Adrenal gland (tissue), 12 donors: Measurements from ENCODE around the gene CDH2. TPM values are rescaled to one million over a fixed set of nuclear protein-coding genes. Genes with fewer than 3 reads are reported as not detected.

Source experiments
- DNase-seq, 7 donors: peaks; one replicate each; pipeline ENCODE4 v3.0.0-alpha.2; 2019 to 2020
- H3K27ac ChIP-seq, 5 donors: fragments of 200-600 bp; sonication (generic) in 4 of 5; 1 replicate in 3 of 5; 2 replicates in 2 of 5; pipeline versions ENCODE4 v1.5.1 to v1.8.0; 2016 to 2020; ENCODE audit warnings: mild to moderate bottlenecking in 1 of 5
- H3K27me3 ChIP-seq: fragments of 200-600 bp; 2 replicates; pipeline ENCODE4 v1.8.0; 2021
- H3K36me3 ChIP-seq, 2 donors: fragments of 200-600 bp; replicated peaks in 1 of 2; 1 replicate in 1 of 2; 2 replicates in 1 of 2; pipeline versions ENCODE4 v1.5.1 to v1.8.0; 2018 to 2022
- H3K4me1 ChIP-seq, 2 donors: fragments of 200-600 bp; replicated peaks in 1 of 2; 1 replicate in 1 of 2; 2 replicates in 1 of 2; pipeline versions ENCODE4 v1.5.1 to v1.8.0; 2018 to 2021
- H3K4me3 ChIP-seq, 4 donors: fragments of 200-600 bp; sonication (generic) in 3 of 4; one replicate each; pipeline ENCODE4 v1.5.1; 2016 to 2018
- H3K9me3 ChIP-seq, 3 donors: fragments of 200-600 bp; sonication (generic) in 1 of 3; replicated peaks in 1 of 3; 1 replicate in 2 of 3; 2 replicates in 1 of 3; pipeline versions ENCODE4 v1.5.1 to v1.8.0; 2016 to 2021
- POLR2A ChIP-seq, 2 donors: fragments of 450-650 bp; IDR thresholded peaks; one replicate each; pipeline ENCODE4 v1.6.1; 2017; ENCODE audit warnings: antibody characterized with exemption in 2 of 2, mild to moderate bottlenecking in 2 of 2, moderate library complexity in 1 of 2
- WGBS, 4 donors: extraction: QIAGEN DNeasy Blood & Tissue Kit in 2 of 4; methylation state at CpG; one replicate each; pipeline versions ENCODE4 v1.1.5 to v1.1.7; 2013 to 2017; 5-methylcytosine and 5-hydroxymethylcytosine counted together
- intact Hi-C, 2 donors: fragments of 100-400 bp; cut with DNase I; formaldehyde crosslinking; loops; one replicate each; pipeline versions ENCODE4 v1.14.1 to v1.15.0; 2022 to 2023
- polyA plus RNA-seq, 3 donors: library from polyadenylated mRNA; stranded (reverse); fragments of 200-250 nt in 2 of 3; fragments of 350-450 nt in 1 of 3; fragmentation: Illumina TruSeq in 1 of 3; extraction: RNeasy Lipid Tissue Mini Kit (QIAGEN cat#74804) in 1 of 3; gene quantifications; one replicate each; pipeline ENCODE4 v1.2.3, GENCODE V29; 2013 to 2014
- total RNA-seq, 9 donors: library from RNA; depleted of rRNA in 4 of 9; stranded (reverse); fragments of >200 nt in 4 of 9; fragments of 120-200 nt in 1 of 9; fragmentation: NEBNext Ultra II Directional in 1 of 9; extraction: Animal tissue kit (Norgen Biotek cat#: 25700) in 1 of 9; gene quantifications; one replicate each; pipeline versions ENCODE4 v1.1.0 to v1.2.4, GENCODE V29; 2013 to 2023
- TF ChIP-seq, protein P1 (sequence below), 6 experiments: fragments of 450-650 bp in 4 of 6; fragments of 200-600 bp in 2 of 6; sonication (generic) in 1 of 6; IDR thresholded peaks; 1 replicate in 5 of 6; 2 replicates in 1 of 6; pipeline versions ENCODE4 v1.5.1 to v1.8.0; 2016 to 2021; ENCODE audit warnings: antibody characterized with exemption in 6 of 6, mild to moderate bottlenecking in 2 of 6, moderate library complexity in 1 of 6
- donor health status: healthy with polysubstance abuse.
- donor health status: Bipolar disorder and iron deficiency.
- donor health status: DM: yes; HTN: yes; CAD: no.
- donor health status: DM: no; HTN: no; CAD: no.
- donor health status: DM: no; HTN: no; CAD: no.
- donor health status: DM: yes; HTN: yes; CAD: no.

CDH2 gene
- total and polyA plus RNA-seq, 12 donors: 13.9 to 305 (median 129) TPM

DNA sequence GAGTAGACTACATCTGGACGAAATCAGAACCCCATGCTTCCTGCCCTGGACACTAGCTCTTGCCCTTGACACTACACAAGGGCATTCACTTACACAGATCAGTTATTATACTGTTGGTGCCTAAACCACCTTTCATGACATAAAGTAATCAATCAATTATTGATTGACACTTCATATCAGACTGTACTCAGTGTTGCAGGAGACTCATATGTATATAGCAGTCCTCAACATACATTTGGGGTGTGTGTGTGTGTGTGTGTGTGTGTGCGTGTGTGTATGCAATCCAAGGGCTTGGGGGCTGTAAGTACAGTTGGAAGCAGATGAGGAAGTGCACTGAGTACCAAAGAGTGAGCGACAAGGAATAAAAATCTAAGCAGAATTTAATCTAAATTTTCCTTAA lies 5.1 kb downstream of the CDH2 start:
- Histone ChIP-seq H3K4me1 (peaks cover 4 to 32% of the 10 kb centered on the region in 2 donors), H3K4me3 (no peak overlapping the region), H3K27me3 (no peaks in the 10 kb centered on the region), H3K36me3 (no peaks in the 10 kb centered on the region), H3K27ac (peak overlapping the region in 1 of 5 donors; percentile 11), H3K9me3 (no peaks in the 10 kb centered on the region)
- no peak for DNase-seq
- 62 to 68% (median 65%) methylated on average over 3 of the region's 3 CpGs for WGBS, 4 donors
- intact Hi-C loops: loop anchor here (10.0 kb wide), 1 partner anchor 167 kb away; no protein-coding TSS in a partner anchor
- TF ChIP-seq, protein P1, sequence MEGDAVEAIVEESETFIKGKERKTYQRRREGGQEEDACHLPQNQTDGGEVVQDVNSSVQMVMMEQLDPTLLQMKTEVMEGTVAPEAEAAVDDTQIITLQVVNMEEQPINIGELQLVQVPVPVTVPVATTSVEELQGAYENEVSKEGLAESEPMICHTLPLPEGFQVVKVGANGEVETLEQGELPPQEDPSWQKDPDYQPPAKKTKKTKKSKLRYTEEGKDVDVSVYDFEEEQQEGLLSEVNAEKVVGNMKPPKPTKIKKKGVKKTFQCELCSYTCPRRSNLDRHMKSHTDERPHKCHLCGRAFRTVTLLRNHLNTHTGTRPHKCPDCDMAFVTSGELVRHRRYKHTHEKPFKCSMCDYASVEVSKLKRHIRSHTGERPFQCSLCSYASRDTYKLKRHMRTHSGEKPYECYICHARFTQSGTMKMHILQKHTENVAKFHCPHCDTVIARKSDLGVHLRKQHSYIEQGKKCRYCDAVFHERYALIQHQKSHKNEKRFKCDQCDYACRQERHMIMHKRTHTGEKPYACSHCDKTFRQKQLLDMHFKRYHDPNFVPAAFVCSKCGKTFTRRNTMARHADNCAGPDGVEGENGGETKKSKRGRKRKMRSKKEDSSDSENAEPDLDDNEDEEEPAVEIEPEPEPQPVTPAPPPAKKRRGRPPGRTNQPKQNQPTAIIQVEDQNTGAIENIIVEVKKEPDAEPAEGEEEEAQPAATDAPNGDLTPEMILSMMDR (IDR thresholded peaks at IDR 0.05): no peak
- TF ChIP-seq POLR2A (IDR thresholded peaks at IDR 0.05): no peak

DNA sequence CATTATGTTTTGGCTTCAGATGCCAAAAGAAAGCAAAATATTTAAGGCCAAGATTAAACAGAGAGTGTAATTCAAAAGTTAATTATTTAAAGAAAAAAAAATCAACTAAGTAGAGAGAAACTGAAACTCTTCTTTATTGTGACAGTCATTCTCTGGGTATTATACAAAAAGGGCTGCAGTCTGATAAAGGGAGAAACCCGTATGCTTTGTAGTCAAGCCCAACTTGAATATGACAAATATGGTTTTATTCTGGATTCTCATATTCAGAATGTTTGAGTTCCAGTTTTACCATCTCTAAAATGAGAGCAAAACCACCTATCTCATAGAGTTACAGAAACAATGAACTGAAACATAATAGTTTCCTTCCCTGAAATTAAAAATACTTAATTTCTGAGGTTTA lies 8.2 kb downstream of the CDH2 start:
- 33 to 58% (median 41%) methylated on average over 1 of the region's 1 CpG for WGBS, 4 donors
- Histone ChIP-seq H3K4me3 (no peak overlapping the region), H3K27ac (peak overlapping the region in 1 of 5 donors; percentile 15), H3K36me3 (no peaks in the 10 kb centered on the region), H3K27me3 (no peaks in the 10 kb centered on the region), H3K4me1 (peaks cover 8 to 41% of the 10 kb centered on the region in 2 donors), H3K9me3 (no peaks in the 10 kb centered on the region)
- TF ChIP-seq, protein P1 (IDR thresholded peaks at IDR 0.05): no peak
- no peak for TF ChIP-seq POLR2A (IDR thresholded peaks at IDR 0.05)
- no peak for DNase-seq
- intact Hi-C loops: no loop called here

DNA sequence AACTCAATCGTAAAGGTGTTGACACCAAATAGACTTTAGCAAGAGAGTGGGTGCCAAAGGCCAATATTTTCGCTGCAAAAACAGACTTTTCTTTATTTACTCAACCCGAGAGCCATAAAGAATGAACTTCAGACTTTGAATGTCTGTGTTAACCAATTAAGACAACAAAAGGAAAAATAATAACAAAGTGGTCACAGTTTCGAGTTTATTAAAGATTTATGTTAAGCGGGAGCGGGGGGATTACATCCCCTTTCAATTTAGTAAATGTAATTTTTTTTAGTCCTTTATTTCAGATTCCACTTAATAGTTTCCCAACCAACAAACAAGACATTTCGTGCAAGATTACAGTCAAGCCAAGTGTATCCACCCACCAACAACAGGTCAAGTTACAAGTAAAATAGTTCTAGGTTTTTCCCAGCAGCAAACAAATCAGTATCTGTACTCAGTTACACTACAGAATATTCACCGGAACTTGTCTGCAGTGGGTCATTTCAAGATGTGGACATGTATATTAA lies 9.0 kb downstream of the CDH2 start:
- Histone ChIP-seq H3K27me3 (no peaks in the 10 kb centered on the region), H3K36me3 (no peaks in the 10 kb centered on the region), H3K27ac (no peak overlapping the region), H3K4me1 (peaks cover 15 to 48% of the 10 kb centered on the region in 2 donors), H3K4me3 (no peak overlapping the region), H3K9me3 (no peaks in the 10 kb centered on the region)
- WGBS, 4 donors: 86 to 91% (median 90%) methylated on average over 8 of the region's 8 CpGs
- DNase-seq: no peak
- intact Hi-C loops: no loop called here
- TF ChIP-seq, protein P1 (IDR thresholded peaks at IDR 0.05): no peak
- TF ChIP-seq POLR2A (IDR thresholded peaks at IDR 0.05): no peak

DNA sequence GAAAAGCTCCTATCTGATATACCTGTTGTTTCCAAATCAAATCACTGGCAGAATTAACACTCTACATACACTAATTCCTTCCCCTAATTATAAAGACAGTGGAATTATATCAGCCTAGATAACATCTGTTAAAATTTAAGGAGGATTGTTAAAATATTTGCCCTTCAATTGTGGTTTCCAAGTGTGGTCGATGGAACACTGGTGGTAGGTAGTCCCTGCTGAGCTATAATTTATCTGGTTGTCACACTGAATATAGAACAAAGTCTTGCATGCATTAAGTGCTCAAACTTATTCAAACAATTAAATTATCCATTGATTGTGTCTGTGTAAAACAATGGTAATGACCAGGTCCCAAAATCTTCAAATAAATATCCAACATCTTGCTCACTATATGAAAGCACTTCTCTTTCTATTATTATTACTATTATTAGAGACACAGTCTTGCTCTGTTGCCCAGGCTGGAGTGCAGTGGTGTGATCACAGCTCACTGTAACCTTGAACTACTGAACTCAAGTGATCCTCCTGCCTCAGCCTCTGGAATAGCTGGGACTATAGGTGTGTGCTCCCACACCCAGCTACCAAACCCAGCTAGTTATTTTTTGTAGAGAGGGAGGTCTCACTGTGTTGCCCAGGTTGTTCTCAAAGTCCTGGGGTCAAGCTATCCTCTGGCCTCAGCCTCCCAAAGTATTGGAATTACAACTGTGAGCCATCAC lies 12.0 kb downstream of the CDH2 start:
- no peaks in the 10 kb centered on the region for H3K9me3 ChIP-seq
- peaks cover 30 to 64% of the 10 kb centered on the region in 2 donors for H3K4me1 ChIP-seq
- TF ChIP-seq, protein P1 (IDR thresholded peaks at IDR 0.05): no peak
- TF ChIP-seq POLR2A (IDR thresholded peaks at IDR 0.05): no peak
- no peak for DNase-seq
- H3K27ac ChIP-seq: no peak overlapping the region
- intact Hi-C loops: no loop called here
- 29 to 50% (median 35%) methylated on average over 1 of the region's 1 CpG for WGBS, 4 donors
- no peaks in the 10 kb centered on the region for H3K27me3 ChIP-seq
- no peaks in the 10 kb centered on the region for H3K36me3 ChIP-seq
- H3K4me3 ChIP-seq: no peak overlapping the region
